ENCODE data around the gene IMMP2L.

IMMP2L gene

DNA sequence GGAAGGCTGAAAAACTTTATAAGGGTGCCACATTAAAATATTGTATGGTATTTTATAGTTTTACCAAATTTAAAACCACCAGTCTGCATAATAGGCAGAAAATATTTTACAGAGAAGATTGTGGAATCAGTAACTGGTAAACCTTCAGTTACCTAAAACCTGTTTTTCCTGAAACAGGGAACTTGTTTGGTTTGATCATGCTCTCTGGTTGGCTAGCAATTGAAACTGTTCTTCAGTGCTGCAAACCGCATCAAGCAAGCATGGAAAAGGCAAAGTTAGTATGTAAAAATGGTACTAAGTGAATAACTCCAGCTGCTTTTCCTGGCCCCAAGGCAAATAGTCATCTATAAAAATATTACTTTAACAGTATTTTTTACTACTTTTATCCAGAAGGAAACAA is 788.2 kb downstream of the IMMP2L start:
- no peaks in the 10 kb centered on the region for H3K36me3 Mint-ChIP-seq (ENCODE audit: low read depth)
- H3K9me3 Mint-ChIP-seq: no peaks in the 10 kb centered on the region

GRCh38 chr7:110772615-110773014 is 789.7 kb downstream of the IMMP2L start:
- H3K27me3 Mint-ChIP-seq: no peaks in the 10 kb centered on the region
- no peak overlapping the region for H3K27ac Mint-ChIP-seq
- no peaks in the 10 kb centered on the region for H3K36me3 Mint-ChIP-seq (ENCODE audit: low read depth)
- H3K4me3 Mint-ChIP-seq: no peak overlapping the region
- no peak for DNase-seq
- no peaks in the 10 kb centered on the region for H3K9me3 Mint-ChIP-seq
- peaks cover 8% of the 10 kb centered on the region for H3K4me1 Mint-ChIP-seq (ENCODE audit: low read depth)

More for the DNA sequence above, 788.2 kb downstream of the IMMP2L start:
- no peak overlapping the region for H3K27ac Mint-ChIP-seq
- peaks cover 8% of the 10 kb centered on the region for H3K4me1 Mint-ChIP-seq (ENCODE audit: low read depth)
- no peaks in the 10 kb centered on the region for H3K27me3 Mint-ChIP-seq
- H3K4me3 Mint-ChIP-seq: no peak overlapping the region
- no peak for DNase-seq

GRCh38 chr7:110771717-110772116 is 790.6 kb downstream of the IMMP2L start:
- H3K9me3 Mint-ChIP-seq: no peaks in the 10 kb centered on the region
- no peaks in the 10 kb centered on the region for H3K27me3 Mint-ChIP-seq
- no peak for DNase-seq
- H3K4me1 Mint-ChIP-seq (ENCODE audit: low read depth): peaks cover 7% of the 10 kb centered on the region
- H3K4me3 Mint-ChIP-seq: no peak overlapping the region
- no peaks in the 10 kb centered on the region for H3K36me3 Mint-ChIP-seq (ENCODE audit: low read depth)
- H3K27ac Mint-ChIP-seq: no peak overlapping the region

DNA sequence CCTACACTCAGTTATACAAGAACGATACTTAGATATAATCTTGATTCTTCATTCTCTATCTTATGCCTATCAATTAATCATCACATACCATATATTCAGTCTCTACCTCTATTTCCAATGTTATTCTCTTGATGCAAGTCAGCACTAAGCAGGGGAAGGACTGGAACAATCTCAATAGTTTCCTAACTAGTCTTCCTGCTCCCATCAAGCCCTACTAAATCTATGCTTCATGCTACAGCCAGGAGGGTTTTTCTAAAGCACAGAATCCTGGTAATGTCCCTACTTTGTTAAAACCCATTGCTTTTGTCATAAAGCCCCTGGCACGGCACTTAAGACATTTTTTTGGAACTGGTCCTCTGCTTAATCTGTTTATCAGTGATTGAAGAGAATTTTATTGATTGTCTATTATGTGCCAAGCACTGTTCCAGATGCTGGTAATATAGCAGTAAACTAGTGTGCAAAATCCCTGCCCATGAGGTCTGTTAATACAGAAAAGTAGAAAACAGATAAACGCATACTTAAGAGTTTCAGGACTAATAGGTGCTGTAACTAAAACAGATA is 794.7 kb downstream of the IMMP2L start:
- no peaks in the 10 kb centered on the region for H3K27me3 Mint-ChIP-seq
- peaks cover 6% of the 10 kb centered on the region for H3K4me1 Mint-ChIP-seq (ENCODE audit: low read depth)
- H3K27ac Mint-ChIP-seq: no peak overlapping the region
- H3K36me3 Mint-ChIP-seq (ENCODE audit: low read depth): no peaks in the 10 kb centered on the region
- no peak for DNase-seq
- no peaks in the 10 kb centered on the region for H3K9me3 Mint-ChIP-seq
- H3K4me3 Mint-ChIP-seq: no peak overlapping the region

- DNase-seq: no peak
- peaks cover 5% of the 10 kb centered on the region for H3K4me1 Mint-ChIP-seq (ENCODE audit: low read depth)
- H3K9me3 Mint-ChIP-seq: no peaks in the 10 kb centered on the region
- no peaks in the 10 kb centered on the region for H3K36me3 Mint-ChIP-seq (ENCODE audit: low read depth)
- H3K4me3 Mint-ChIP-seq: no peak overlapping the region
- no peak overlapping the region for H3K27ac Mint-ChIP-seq
- H3K27me3 Mint-ChIP-seq: no peaks in the 10 kb centered on the region
These were observed 795.4 kb downstream of the IMMP2L start for GRCh38 chr7:110766864-110767263.

DNA sequence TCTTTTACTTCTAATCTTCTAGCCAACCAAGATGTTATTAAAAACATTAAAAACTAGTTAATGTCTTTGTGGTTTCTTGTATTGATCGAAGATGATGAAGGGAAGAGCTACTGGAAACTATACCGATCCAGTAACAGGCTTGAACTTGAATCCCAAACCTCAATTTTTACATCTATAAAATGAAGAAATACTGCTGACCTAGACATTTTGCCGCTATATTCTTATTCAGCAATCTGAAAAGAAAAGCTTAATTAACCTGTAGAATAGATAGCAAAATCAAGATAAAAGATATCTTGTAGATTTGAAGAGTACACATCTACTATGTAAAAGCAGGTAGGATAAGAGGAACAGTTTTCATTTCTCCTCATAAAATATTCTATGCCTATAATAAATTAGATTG is 797.4 kb downstream of the IMMP2L start:
- no peaks in the 10 kb centered on the region for H3K27me3 Mint-ChIP-seq
- H3K4me1 Mint-ChIP-seq (ENCODE audit: low read depth): no peaks in the 10 kb centered on the region
- H3K9me3 Mint-ChIP-seq: no peaks in the 10 kb centered on the region
- H3K27ac Mint-ChIP-seq: no peak overlapping the region
- DNase-seq: no peak
- no peak overlapping the region for H3K4me3 Mint-ChIP-seq
- H3K36me3 Mint-ChIP-seq (ENCODE audit: low read depth): no peaks in the 10 kb centered on the region

DNA sequence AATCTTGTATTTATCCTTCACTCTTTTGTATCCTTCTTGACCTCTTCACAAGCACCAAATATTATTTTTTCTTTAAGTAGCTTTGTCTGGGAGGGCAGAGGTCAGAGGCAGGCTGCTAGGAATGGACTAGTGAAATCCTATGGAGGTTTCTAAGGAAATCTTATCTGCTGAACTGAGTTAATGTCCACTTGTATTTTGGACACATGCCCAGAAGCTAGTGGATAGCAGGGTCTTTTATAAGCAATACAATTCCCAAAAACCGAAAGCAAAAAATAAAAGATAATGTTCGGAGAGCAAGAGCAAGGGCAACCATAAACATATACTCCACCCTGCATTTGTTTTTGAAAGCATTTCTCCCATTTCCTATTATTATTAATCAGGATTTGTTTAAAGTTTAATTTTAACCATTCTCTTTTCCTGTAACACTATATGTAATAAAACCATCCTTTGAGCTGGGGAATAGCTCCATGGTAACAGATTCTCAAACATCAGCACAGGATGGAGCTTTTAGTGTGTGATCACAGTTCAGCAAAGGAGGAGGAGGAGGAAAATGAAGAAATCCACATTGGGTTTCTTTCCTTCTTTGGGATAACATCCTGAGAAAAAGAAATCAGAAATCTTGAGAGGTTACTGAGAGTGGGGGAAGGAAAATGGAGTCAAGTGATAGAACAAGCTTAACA is 799.6 kb downstream of the IMMP2L start:
- no peak overlapping the region for H3K4me3 Mint-ChIP-seq
- no peak for DNase-seq
- no peak overlapping the region for H3K27ac Mint-ChIP-seq
- no peaks in the 10 kb centered on the region for H3K4me1 Mint-ChIP-seq (ENCODE audit: low read depth)
- H3K36me3 Mint-ChIP-seq (ENCODE audit: low read depth): no peaks in the 10 kb centered on the region
- H3K27me3 Mint-ChIP-seq: no peaks in the 10 kb centered on the region
- no peaks in the 10 kb centered on the region for H3K9me3 Mint-ChIP-seq

- Mint-ChIP-seq H3K4me1 (ENCODE audit: low read depth) (no peaks in the 10 kb centered on the region), H3K4me3 (no peak overlapping the region), H3K27me3 (no peaks in the 10 kb centered on the region), H3K27ac (no peak overlapping the region), H3K9me3 (no peaks in the 10 kb centered on the region), H3K36me3 (ENCODE audit: low read depth) (no peaks in the 10 kb centered on the region)
- DNase-seq: no peak
These were observed 802.0 kb downstream of the IMMP2L start for GRCh38 chr7:110760341-110760740.

GRCh38 chr7:110759069-110759468 is 803.2 kb downstream of the IMMP2L start:
- H3K27me3 Mint-ChIP-seq: no peaks in the 10 kb centered on the region
- H3K9me3 Mint-ChIP-seq: no peaks in the 10 kb centered on the region
- no peaks in the 10 kb centered on the region for H3K36me3 Mint-ChIP-seq (ENCODE audit: low read depth)
- no peak overlapping the region for H3K4me3 Mint-ChIP-seq
- no peak for DNase-seq
- H3K27ac Mint-ChIP-seq: no peak overlapping the region
- H3K4me1 Mint-ChIP-seq (ENCODE audit: low read depth): no peaks in the 10 kb centered on the region

DNA sequence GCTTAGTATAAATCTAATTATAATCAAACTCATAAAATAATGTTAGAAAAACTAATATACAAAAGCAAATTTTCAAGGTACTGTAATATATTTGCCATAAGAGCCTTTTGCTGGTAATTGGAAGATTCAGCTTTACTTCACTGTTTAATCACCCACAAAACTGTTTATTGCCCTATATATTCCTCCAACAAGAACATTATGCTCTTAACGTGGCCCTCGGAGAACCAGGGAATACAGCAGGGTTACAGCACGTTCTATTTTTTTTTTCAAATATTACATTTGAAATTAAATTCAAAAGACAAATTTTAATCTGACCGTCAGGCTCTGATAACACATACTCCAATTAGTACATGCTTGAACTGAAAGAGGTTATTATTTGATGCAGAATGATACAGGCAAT is 807.6 kb downstream of the IMMP2L start:
- no peaks in the 10 kb centered on the region for H3K36me3 Mint-ChIP-seq (ENCODE audit: low read depth)
- no peaks in the 10 kb centered on the region for H3K4me1 Mint-ChIP-seq (ENCODE audit: low read depth)
- H3K4me3 Mint-ChIP-seq: no peak overlapping the region
- no peaks in the 10 kb centered on the region for H3K9me3 Mint-ChIP-seq
- DNase-seq: no peak
- no peaks in the 10 kb centered on the region for H3K27me3 Mint-ChIP-seq
- no peak overlapping the region for H3K27ac Mint-ChIP-seq

DNA sequence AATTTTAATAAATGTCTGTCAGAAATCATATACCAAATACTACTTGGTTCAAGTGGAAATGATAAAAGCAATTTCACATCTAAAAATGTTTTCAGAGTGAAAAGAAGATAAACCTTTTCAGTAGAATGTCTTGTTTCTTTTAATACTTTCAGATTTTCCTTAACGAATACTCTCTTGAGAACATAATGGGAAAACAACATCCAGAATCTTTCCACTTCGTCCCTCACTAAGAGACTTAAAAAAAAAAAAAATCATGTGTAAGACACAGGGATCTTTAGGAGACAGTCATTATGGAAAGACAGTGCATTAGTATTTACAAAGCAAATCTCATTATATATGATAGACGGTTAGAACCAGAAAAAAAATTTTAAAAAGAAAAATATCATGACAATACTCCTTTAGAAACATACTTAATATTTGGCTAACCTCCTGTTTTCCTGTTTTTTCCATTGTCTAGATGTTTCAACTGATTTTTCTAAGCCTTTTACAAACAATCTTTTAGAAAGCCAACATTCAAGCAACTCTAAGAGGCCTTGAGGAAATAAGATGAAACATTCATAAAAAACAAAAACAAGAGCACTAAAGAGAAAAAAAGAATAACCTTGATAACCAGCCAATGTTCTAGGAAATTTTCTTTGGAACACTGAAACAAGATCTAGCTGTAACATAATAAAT is 811.2 kb downstream of the IMMP2L start:
- Mint-ChIP-seq H3K27me3 (no peaks in the 10 kb centered on the region), H3K27ac (no peak overlapping the region), H3K36me3 (ENCODE audit: low read depth) (peaks cover 5% of the 10 kb centered on the region), H3K4me3 (no peak overlapping the region), H3K9me3 (peaks cover 18% of the 10 kb centered on the region), H3K4me1 (ENCODE audit: low read depth) (no peaks in the 10 kb centered on the region)
- DNase-seq: no peak

- H3K27ac Mint-ChIP-seq: no peak overlapping the region
- no peaks in the 10 kb centered on the region for H3K36me3 Mint-ChIP-seq (ENCODE audit: low read depth)
- no peaks in the 10 kb centered on the region for H3K9me3 Mint-ChIP-seq
- H3K4me1 Mint-ChIP-seq (ENCODE audit: low read depth): no peaks in the 10 kb centered on the region
- H3K27me3 Mint-ChIP-seq: no peaks in the 10 kb centered on the region
- H3K4me3 Mint-ChIP-seq: no peak overlapping the region
- no peak for DNase-seq
These were observed 829.1 kb downstream of the IMMP2L start for GRCh38 chr7:110733221-110733620.

GRCh38 chr7:110724811-110725210 is 837.5 kb downstream of the IMMP2L start:
- no peak overlapping the region for H3K4me3 Mint-ChIP-seq
- no peaks in the 10 kb centered on the region for H3K4me1 Mint-ChIP-seq (ENCODE audit: low read depth)
- no peaks in the 10 kb centered on the region for H3K9me3 Mint-ChIP-seq
- no peak for DNase-seq
- H3K27me3 Mint-ChIP-seq: no peaks in the 10 kb centered on the region
- H3K36me3 Mint-ChIP-seq (ENCODE audit: low read depth): no peaks in the 10 kb centered on the region
- H3K27ac Mint-ChIP-seq: no peak overlapping the region

DNA sequence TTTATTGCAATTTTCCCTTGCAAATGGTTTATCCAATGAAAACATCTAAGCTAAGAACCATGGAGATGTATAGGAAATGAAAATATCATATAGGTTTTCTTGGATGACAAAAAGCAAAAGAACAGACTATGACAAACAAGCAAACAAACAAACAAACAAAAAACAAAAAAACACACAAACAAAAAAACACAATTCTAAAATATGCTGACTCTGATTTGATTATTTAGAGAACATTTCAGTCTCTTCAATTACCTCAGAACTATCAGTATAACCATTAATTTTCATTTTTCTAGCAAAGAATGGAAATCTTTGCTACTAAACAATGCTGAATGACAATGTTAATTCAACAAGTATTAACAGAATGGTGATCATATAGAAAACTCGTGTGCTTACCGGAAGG is 840.9 kb downstream of the IMMP2L start:
- Mint-ChIP-seq H3K27ac (no peak overlapping the region), H3K27me3 (no peaks in the 10 kb centered on the region), H3K4me1 (ENCODE audit: low read depth) (no peaks in the 10 kb centered on the region), H3K36me3 (ENCODE audit: low read depth) (peaks cover 2% of the 10 kb centered on the region), H3K9me3 (no peaks in the 10 kb centered on the region), H3K4me3 (no peak overlapping the region)
- DNase-seq: no peak

DNA sequence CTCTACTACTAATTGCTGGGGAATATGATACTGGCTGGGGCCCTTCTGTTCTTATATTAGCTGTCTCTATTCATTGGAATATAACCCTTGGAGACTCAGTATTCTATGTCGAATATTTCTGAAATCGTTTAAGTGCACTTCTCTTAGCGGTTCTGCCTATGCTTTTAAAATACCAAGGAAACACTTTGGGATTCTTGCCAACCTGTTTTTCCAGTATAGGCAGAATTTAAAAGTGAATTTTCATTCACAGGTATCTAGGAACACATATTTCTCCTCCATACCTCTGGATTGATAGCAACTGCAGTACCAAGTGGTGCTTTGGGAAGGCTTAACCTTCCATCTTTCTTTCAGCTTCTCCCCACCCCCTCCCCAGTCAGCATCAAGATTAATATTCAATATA is 841.7 kb downstream of the IMMP2L start:
- peaks cover 2% of the 10 kb centered on the region for H3K36me3 Mint-ChIP-seq (ENCODE audit: low read depth)
- H3K9me3 Mint-ChIP-seq: peaks cover 2% of the 10 kb centered on the region
- no peak for DNase-seq
- H3K27ac Mint-ChIP-seq: no peak overlapping the region
- no peaks in the 10 kb centered on the region for H3K4me1 Mint-ChIP-seq (ENCODE audit: low read depth)
- no peak overlapping the region for H3K4me3 Mint-ChIP-seq
- H3K27me3 Mint-ChIP-seq: no peaks in the 10 kb centered on the region

All from activated T-cell treated with anti-CD3 and anti-CD28 coated beads, Interleukin-2, amount 50 U/mL, for 24 hours (primary cell).